IPS-18c (cell line): ENCODE results near the gene ASIC5.

Source experiments
- H3K4me3 ChIP-seq: 2 replicates; pipeline ENCODE4 v1.7.0; 2013; ENCODE audit warnings: low read depth, mild to moderate bottlenecking, low read length, moderate library complexity; ENCODE audit not compliant: insufficient read depth
- H3K9me3 ChIP-seq: one replicate; pipeline ENCODE4 v1.6.1; 2013; ENCODE audit warnings: mild to moderate bottlenecking, low read length, moderate library complexity; ENCODE audit not compliant: control insufficient read depth, insufficient read depth

The ASIC5 gene

GRCh38 chr4:155887847-155888570, 21.9 kb upstream of the ASIC5 start:
- no peaks in the 10 kb centered on the region for H3K9me3 ChIP-seq
- H3K4me3 ChIP-seq: no peak overlapping the region

- Histone ChIP-seq H3K4me3 (no peak overlapping the region), H3K9me3 (peaks cover 3% of the 10 kb centered on the region)
Measured at GRCh38 chr4:155887045-155887444, 21.0 kb upstream of the ASIC5 start.

- H3K9me3 ChIP-seq: peaks cover 3% of the 10 kb centered on the region
- H3K4me3 ChIP-seq: no peak overlapping the region
Measured at GRCh38 chr4:155885666-155886065, 19.6 kb upstream of the ASIC5 start.

- peaks cover 3% of the 10 kb centered on the region for H3K9me3 ChIP-seq
- H3K4me3 ChIP-seq: no peak overlapping the region
Measured at GRCh38 chr4:155883895-155884294, 17.8 kb upstream of the ASIC5 start.

DNA sequence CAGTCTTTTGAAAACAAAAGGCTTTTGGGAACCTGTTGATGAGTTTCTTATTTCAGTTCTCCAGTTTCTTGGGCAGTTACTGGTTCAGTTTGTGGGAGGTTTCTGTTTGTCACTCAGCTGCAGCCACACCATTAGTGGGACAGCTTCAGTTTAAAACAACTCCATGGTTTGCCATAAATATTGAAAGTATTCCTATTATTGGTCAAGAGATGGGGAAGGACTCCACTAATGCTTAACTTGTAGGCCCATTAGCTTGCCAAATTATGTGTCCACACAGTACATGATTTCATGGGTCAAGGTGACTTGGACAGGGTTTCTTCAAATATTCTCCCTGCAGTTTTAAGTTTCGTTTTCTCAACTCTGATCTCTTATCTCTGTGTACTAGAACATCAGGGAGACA, 15.5 kb upstream of the ASIC5 start:
- H3K4me3 ChIP-seq: no peak overlapping the region
- H3K9me3 ChIP-seq: peaks cover 3% of the 10 kb centered on the region

- Histone ChIP-seq H3K9me3 (peaks cover 3% of the 10 kb centered on the region), H3K4me3 (no peak overlapping the region)
Measured at GRCh38 chr4:155879767-155880166, 13.7 kb upstream of the ASIC5 start.

DNA sequence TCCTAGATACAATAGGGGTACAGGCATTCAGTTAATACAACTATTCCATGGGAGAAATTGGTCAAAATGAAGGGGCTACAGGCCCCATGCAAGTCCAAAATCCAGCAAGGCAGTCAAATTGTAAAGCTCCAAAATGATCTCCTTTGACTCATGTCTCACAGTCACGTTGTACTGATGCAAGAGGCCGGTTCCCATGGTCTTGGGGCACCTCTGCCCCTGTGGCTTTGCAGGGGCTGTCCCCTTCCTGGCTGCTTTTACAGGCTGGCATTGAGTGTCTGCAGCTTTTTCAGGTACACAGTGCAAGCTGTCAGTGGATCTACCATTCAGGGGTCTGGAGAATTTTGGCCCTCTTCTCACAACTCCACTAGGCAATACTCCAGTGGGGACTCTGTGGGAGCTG, 12.5 kb upstream of the ASIC5 start:
- Histone ChIP-seq H3K4me3 (no peak overlapping the region), H3K9me3 (peaks cover 3% of the 10 kb centered on the region)

GRCh38 chr4:155877971-155878370, 11.9 kb upstream of the ASIC5 start:
- Histone ChIP-seq H3K4me3 (no peak overlapping the region), H3K9me3 (peaks cover 3% of the 10 kb centered on the region)

GRCh38 chr4:155875878-155876277, 9.8 kb upstream of the ASIC5 start:
- Histone ChIP-seq H3K4me3 (no peak overlapping the region), H3K9me3 (no peaks in the 10 kb centered on the region)

- Histone ChIP-seq H3K9me3 (no peaks in the 10 kb centered on the region), H3K4me3 (no peak overlapping the region)
Measured at GRCh38 chr4:155855897-155856296, 10.2 kb downstream of the ASIC5 start.

DNA sequence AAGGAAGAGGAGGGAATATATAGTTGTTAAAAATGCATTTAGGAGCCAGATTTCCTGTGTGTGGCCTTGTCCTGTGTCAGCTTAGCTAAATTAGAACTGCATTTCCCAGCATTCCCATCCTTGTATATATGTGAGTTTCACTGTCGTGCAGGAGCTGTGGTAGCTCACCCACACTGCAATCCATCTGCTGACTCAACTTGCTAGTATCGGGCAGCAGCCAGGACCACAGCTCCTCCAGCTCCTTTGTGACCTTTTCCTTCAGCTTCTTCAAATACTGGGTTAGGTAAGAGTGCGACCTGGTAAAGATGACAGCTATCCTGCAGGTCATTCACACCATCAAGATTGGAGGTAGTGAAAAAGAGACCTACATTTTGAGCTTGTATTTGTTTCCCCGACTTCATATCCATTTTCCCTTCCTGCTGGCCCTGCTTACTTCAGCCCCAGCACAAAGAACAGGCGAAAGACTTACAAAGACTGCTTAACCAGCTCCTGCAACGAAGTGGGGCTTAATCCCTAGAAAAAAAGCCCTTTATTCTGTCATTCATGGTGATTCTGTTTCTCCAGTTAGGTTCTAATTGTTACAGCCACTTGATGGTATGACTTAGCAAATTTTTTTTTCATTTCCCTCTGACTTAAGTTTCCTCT, 11.4 kb downstream of the ASIC5 start:
- Histone ChIP-seq H3K4me3 (no peak overlapping the region), H3K9me3 (no peaks in the 10 kb centered on the region)

DNA sequence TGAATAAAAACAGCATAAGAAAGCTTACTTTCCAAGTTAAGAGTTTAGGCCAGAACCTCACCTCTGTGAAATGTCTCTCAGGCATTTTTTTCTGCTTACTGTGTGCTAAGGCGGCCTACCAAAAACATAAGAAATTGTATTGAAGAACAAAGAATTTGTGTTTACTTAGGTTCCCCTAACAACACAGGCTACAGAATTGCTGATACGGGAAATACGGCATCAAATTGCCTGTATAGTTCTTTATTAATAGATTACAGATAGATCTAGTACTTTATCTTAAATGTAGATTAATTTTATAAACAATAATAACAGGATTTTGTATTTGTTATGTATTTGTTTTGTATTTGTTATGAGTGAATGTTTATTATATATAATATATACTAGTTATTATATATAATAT, 12.9 kb downstream of the ASIC5 start:
- no peaks in the 10 kb centered on the region for H3K9me3 ChIP-seq
- H3K4me3 ChIP-seq: no peak overlapping the region

- Histone ChIP-seq H3K4me3 (no peak overlapping the region), H3K9me3 (peaks cover 2% of the 10 kb centered on the region)
Measured at GRCh38 chr4:155849042-155849441, 17.0 kb downstream of the ASIC5 start.

GRCh38 chr4:155846929-155847328, 19.1 kb downstream of the ASIC5 start:
- peaks cover 2% of the 10 kb centered on the region for H3K9me3 ChIP-seq
- no peak overlapping the region for H3K4me3 ChIP-seq

DNA sequence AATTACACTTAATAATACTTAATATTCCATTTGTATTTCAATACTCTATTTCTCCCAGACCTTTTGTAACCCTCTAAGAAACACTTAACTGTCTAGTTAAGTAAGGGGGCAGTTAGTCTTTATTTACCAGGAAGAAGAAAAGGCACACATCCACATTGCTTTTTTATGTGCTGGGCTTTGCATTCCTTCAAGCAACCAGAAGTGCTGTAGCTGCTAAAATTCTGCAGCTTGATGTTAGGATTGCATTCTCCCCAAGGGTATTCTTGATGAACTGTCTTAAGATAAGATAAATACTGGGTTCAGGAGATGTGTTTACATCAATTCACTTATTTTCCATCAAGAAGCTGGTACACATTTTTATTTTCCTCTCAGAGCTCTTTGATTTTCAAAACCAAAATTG, 24.0 kb downstream of the ASIC5 start:
- Histone ChIP-seq H3K4me3 (no peak overlapping the region), H3K9me3 (no peaks in the 10 kb centered on the region)

- H3K4me3 ChIP-seq: no peak overlapping the region
- H3K9me3 ChIP-seq: no peaks in the 10 kb centered on the region
Measured at GRCh38 chr4:155837203-155837796, 28.8 kb downstream of the ASIC5 start.

GRCh38 chr4:155832664-155833063, 33.4 kb downstream of the ASIC5 start:
- H3K9me3 ChIP-seq: no peaks in the 10 kb centered on the region

DNA sequence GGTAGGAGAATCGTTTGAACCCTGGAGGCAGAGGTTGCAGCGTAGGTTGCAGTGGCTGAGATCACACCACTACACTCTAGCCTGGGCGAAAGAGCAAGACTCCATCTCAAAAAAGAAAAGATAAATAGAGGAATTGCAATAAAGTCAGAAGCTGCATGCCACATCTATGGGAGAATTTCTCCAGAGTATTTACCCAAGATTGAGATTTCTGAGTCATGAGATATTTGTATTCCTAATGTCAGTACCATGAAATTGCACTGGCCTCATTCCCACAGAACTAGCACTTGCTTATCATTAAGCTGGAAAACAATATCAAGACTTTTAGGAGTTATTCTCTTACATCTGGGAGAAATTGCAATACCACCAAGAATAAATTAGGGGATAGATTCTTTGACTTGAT, 37.4 kb downstream of the ASIC5 start:
- no peak overlapping the region for H3K4me3 ChIP-seq
- no peaks in the 10 kb centered on the region for H3K9me3 ChIP-seq

More at GRCh38 chr4:155832664-155833063, 33.4 kb downstream of the ASIC5 start:
- H3K4me3 ChIP-seq: no peak overlapping the region
